SU-DHL-6 (cell line): Measurements from ENCODE around the gene GRIN2B.

Experiments used
- H2AFZ ChIP-seq: fragments of 200-600 bp; sonication (generic); 2 replicates; pipeline ENCODE4 v1.6.1; 2014; ENCODE audit warnings: low read depth, mild to moderate bottlenecking, moderate library complexity, mixed read lengths, antibody characterized with exemption, low read length; ENCODE audit not compliant: severe bottlenecking
- H3F3A ChIP-seq: fragments of 200-600 bp; shearing (Covaris generic); 2 replicates; pipeline ENCODE4 v1.6.0; 2016; ENCODE audit warnings: antibody characterized with exemption, mild to moderate bottlenecking; ENCODE audit not compliant: insufficient read depth
- H3K27ac ChIP-seq: fragments of 200-600 bp; sonication (generic); 2 replicates; pipeline ENCODE4 v1.5.1; 2016; ENCODE audit warnings: low read depth, mild to moderate bottlenecking, low read length, moderate library complexity, mixed read lengths
- H3K27me3 ChIP-seq: fragments of 200-600 bp; sonication (generic), shearing (Covaris generic); 2 replicates; pipeline ENCODE4 v1.6.0; 2014; ENCODE audit warnings: mild to moderate bottlenecking, low read length
- H3K36me3 ChIP-seq: fragments of 200-600 bp; sonication (generic); 2 replicates; pipeline ENCODE4 v1.6.1; 2014; ENCODE audit warnings: mild to moderate bottlenecking, low read length, mixed read lengths
- H3K4me2 ChIP-seq: fragments of 300-600, 200-600 bp; shearing (Covaris generic), sonication (generic); 2 replicates; pipeline ENCODE4 v1.6.0; 2014; ENCODE audit warnings: low read length, low read depth, mild to moderate bottlenecking; ENCODE audit not compliant: poor library complexity, severe bottlenecking
- H3K4me3 ChIP-seq: fragments of 200-600 bp; sonication (generic); 2 replicates; pipeline ENCODE4 v1.5.1; 2014; ENCODE audit warnings: antibody characterized with exemption, low read length, mild to moderate bottlenecking, mixed read lengths; ENCODE audit not compliant: insufficient read depth, poor library complexity, severe bottlenecking
- H3K79me2 ChIP-seq: fragments of 200-600 bp; sonication (generic); 2 replicates; pipeline ENCODE4 v1.6.1; 2014; ENCODE audit warnings: mild to moderate bottlenecking, low read length, moderate library complexity; ENCODE audit not compliant: insufficient read depth
- H3K9ac ChIP-seq: fragments of 200-600 bp; sonication (generic); 2 replicates; pipeline ENCODE4 v1.7.0; 2014; ENCODE audit warnings: mild to moderate bottlenecking, low read length
- H3K9me2 ChIP-seq: fragments of 200-600 bp; sonication (generic); replicated peaks from 2 replicates; pipeline ENCODE4 v1.6.1; 2014; ENCODE audit warnings: low read length; ENCODE audit not compliant: insufficient read depth
- H3K9me3 ChIP-seq: fragments of 200-600 bp; sonication (generic); 2 replicates; pipeline ENCODE4 v1.6.1; 2014; ENCODE audit warnings: low read length, mixed read lengths; ENCODE audit not compliant: insufficient read depth
- H4K20me1 ChIP-seq: fragments of 200-600 bp; sonication (generic); 2 replicates; pipeline ENCODE4 v1.6.1; 2014; ENCODE audit warnings: low read depth, mild to moderate bottlenecking, antibody characterized with exemption, low read length, moderate library complexity, mixed read lengths
- CTCF ChIP-seq: fragments of 200-600 bp; sonication (generic); IDR thresholded peaks from one replicate; pipeline ENCODE4 v1.5.1; 2017; ENCODE audit warnings: antibody characterized with exemption, mild to moderate bottlenecking, low read length, moderate library complexity; ENCODE audit not compliant: insufficient read depth, poor library complexity, severe bottlenecking
- EZH2phosphoT487 ChIP-seq: fragments of 200-600 bp; sonication (generic), shearing (Covaris generic); conservative IDR thresholded peaks from 2 replicates; pipeline ENCODE4 v1.6.1; 2018; ENCODE audit warnings: mild to moderate bottlenecking, antibody characterized with exemption, low read length, moderate library complexity, mixed read lengths

Gene GRIN2B

GRCh38 chr12:13992585-13992984 lies 11.2 kb upstream of the GRIN2B start:
- Histone ChIP-seq H4K20me1 (no peaks in the 10 kb centered on the region), H3K36me3 (no peaks in the 10 kb centered on the region), H2AFZ (no peak overlapping the region), H3K4me3 (no peak overlapping the region), H3K79me2 (no peaks in the 10 kb centered on the region), H3K4me2 (no peak overlapping the region), H3K27me3 (no peaks in the 10 kb centered on the region), H3K27ac (no peak overlapping the region), H3K9me2 (no peaks in the 10 kb centered on the region), H3F3A (no peaks in the 10 kb centered on the region), H3K9ac (no peak overlapping the region), H3K9me3 (no peaks in the 10 kb centered on the region)
- TF ChIP-seq CTCF (no peak), EZH2phosphoT487 (no peak)

- H3K9me2 ChIP-seq: no peaks in the 10 kb centered on the region
- no peaks in the 10 kb centered on the region for H3K36me3 ChIP-seq
- no peaks in the 10 kb centered on the region for H3K27me3 ChIP-seq
- no peak overlapping the region for H3K9ac ChIP-seq
- no peaks in the 10 kb centered on the region for H3F3A ChIP-seq
- H3K9me3 ChIP-seq: no peaks in the 10 kb centered on the region
- TF ChIP-seq EZH2phosphoT487 (no peak), CTCF (no peak)
- no peaks in the 10 kb centered on the region for H4K20me1 ChIP-seq
- H3K79me2 ChIP-seq: no peaks in the 10 kb centered on the region
- H3K4me2 ChIP-seq: no peak overlapping the region
- H3K27ac ChIP-seq: no peak overlapping the region
- H3K4me3 ChIP-seq: no peak overlapping the region
- no peak overlapping the region for H2AFZ ChIP-seq
These were observed 10.7 kb upstream of the GRIN2B start for GRCh38 chr12:13992106-13992505.

- Histone ChIP-seq H3K4me2 (no peak overlapping the region), H3F3A (no peaks in the 10 kb centered on the region), H3K27ac (no peak overlapping the region), H3K27me3 (no peaks in the 10 kb centered on the region), H3K9me3 (no peaks in the 10 kb centered on the region), H4K20me1 (no peaks in the 10 kb centered on the region), H3K36me3 (no peaks in the 10 kb centered on the region), H3K4me3 (no peak overlapping the region), H3K9ac (no peak overlapping the region), H2AFZ (no peak overlapping the region), H3K79me2 (no peaks in the 10 kb centered on the region), H3K9me2 (no peaks in the 10 kb centered on the region)
- TF ChIP-seq EZH2phosphoT487 (no peak), CTCF (no peak)
These were observed 4.6 kb upstream of the GRIN2B start for GRCh38 chr12:13986031-13986430.

- Histone ChIP-seq H3K27ac (no peak overlapping the region), H2AFZ (no peak overlapping the region), H3K4me3 (no peak overlapping the region), H3K9me2 (no peaks in the 10 kb centered on the region), H3K79me2 (no peaks in the 10 kb centered on the region), H3F3A (no peaks in the 10 kb centered on the region), H4K20me1 (no peaks in the 10 kb centered on the region), H3K36me3 (no peaks in the 10 kb centered on the region), H3K9me3 (no peaks in the 10 kb centered on the region), H3K4me2 (no peak overlapping the region), H3K27me3 (no peaks in the 10 kb centered on the region), H3K9ac (no peak overlapping the region)
- TF ChIP-seq EZH2phosphoT487: no peak
- TF ChIP-seq CTCF: no peak
These were observed 588 bp upstream of the GRIN2B start for GRCh38 chr12:13981990-13982389.
